HCT116 (cell line): ENCODE measurements around the gene HEATR3. TPM values are rescaled to one million over a fixed set of nuclear protein-coding genes. Genes with fewer than 3 reads are reported as not detected.

Experiments
- ATAC-seq: fragments of 200-7000 bp; cut with Tn5 transposase; 2 replicates; pipeline ENCODE4 v1.9.1; 2020; ENCODE audit warnings: mild to moderate bottlenecking, moderate library complexity
- BruUV-seq: library from RNA; stranded (reverse); fragments of 400-500 nt; replicated peaks from 2 replicates; lab custom pipeline; 2021; lab: Mats Ljungman, UMichigan
- CTCF ChIA-PET: fragments of 300-600 bp; sonication (Branson Sonifier 250); formaldehyde crosslinking; loops from one replicate; lab custom pipeline; 2021; ENCODE audit warnings: antibody characterized with exemption; lab: Charles Lee
- POLR2A ChIA-PET: fragments of 300-600, 350-600 bp; sonication (Branson Sonifier 250); formaldehyde crosslinking; loops from one replicate; lab custom pipeline; 2021; ENCODE audit warnings: antibody characterized with exemption; lab: Charles Lee
- RAD21 ChIA-PET, 2 experiments: fragments of 300-600 bp; sonication (Branson Sonifier 250); formaldehyde crosslinking; loops; one replicate each; lab custom pipeline; 2023; ENCODE audit warnings: low total read pairs in 2 of 2; ENCODE audit not compliant: uncharacterized antibody in 2 of 2, unreplicated experiment in 2 of 2, low non-redundant PET in 1 of 2; lab: Charles Lee
- DNase-seq: peaks from one replicate; pipeline ENCODE4 v3.0.0-alpha.2; 2010; ENCODE audit warnings: low read depth, low spot score
- H2AFZ ChIP-seq: fragments of 200-600 bp; shearing (Covaris generic), sonication (generic); 2 replicates; pipeline ENCODE4 v1.6.1; 2017; ENCODE audit warnings: low read depth, mixed run types, mixed read lengths, antibody characterized with exemption, low read length; ENCODE audit not compliant: poor library complexity, severe bottlenecking
- H3K27ac ChIP-seq: 2 replicates; pipeline ENCODE4 v1.5.1; 2012; ENCODE audit warnings: low read depth, low read length
- H3K27me3 ChIP-seq: fragments of 200-600 bp; sonication (generic); 2 replicates; pipeline ENCODE4 v1.6.1; 2016; ENCODE audit warnings: mixed run types, low read length, mixed read lengths; ENCODE audit not compliant: insufficient read depth
- H3K36me3 ChIP-seq, 2 experiments: fragments of 200-500 bp in 1 of 2; fragments of 200-600 bp in 1 of 2; sonication (Bioruptor generic) in 1 of 2; sonication (generic) in 1 of 2; 2 replicates each; pipeline versions ENCODE4 v1.5.1 to v1.6.1; 2014 to 2016; ENCODE audit warnings: low read length in 2 of 2, inconsistent platforms in 1 of 2, mixed read lengths in 1 of 2, mixed run types in 1 of 2; ENCODE audit not compliant: insufficient read depth in 2 of 2, control insufficient read depth in 1 of 2
- H3K4me1 ChIP-seq, 2 experiments: fragments of 200-600 bp in 1 of 2; sonication (generic) in 1 of 2; 2 replicates each; pipeline versions ENCODE4 v1.5.1 to v1.6.1; 2012 to 2017; ENCODE audit warnings: low read length in 2 of 2, inconsistent platforms in 1 of 2, mild to moderate bottlenecking in 1 of 2, mixed read lengths in 1 of 2, mixed run types in 1 of 2, moderate library complexity in 1 of 2; ENCODE audit not compliant: insufficient read depth in 2 of 2, control insufficient read depth in 1 of 2
- H3K4me2 ChIP-seq: fragments of 200-600 bp; sonication (generic); 2 replicates; pipeline ENCODE4 v1.6.1; 2017; ENCODE audit warnings: mixed run types, low read length, mixed read lengths
- H3K4me3 ChIP-seq, 2 experiments: fragments of 200-600 bp in 1 of 2; sonication (generic) in 1 of 2; replicated peaks in 1 of 2; 2 replicates each; pipeline ENCODE4 v1.5.1; 2011 to 2016; ENCODE audit warnings: low read length in 2 of 2, control low read depth in 1 of 2, low read depth in 1 of 2, mild to moderate bottlenecking in 1 of 2, mixed read lengths in 1 of 2, mixed run types in 1 of 2
- H3K79me2 ChIP-seq: fragments of 200-600 bp; sonication (generic); 2 replicates; pipeline ENCODE4 v1.6.1; 2017; ENCODE audit warnings: mild to moderate bottlenecking, mixed run types, low read length, moderate library complexity, mixed read lengths; ENCODE audit not compliant: insufficient read depth
- H3K9ac ChIP-seq: fragments of 200-600 bp; sonication (generic); 2 replicates; pipeline ENCODE4 v1.6.1; 2016; ENCODE audit warnings: low read length, mixed read lengths
- H3K9me2 ChIP-seq: fragments of 200-600 bp; sonication (generic), shearing (Covaris generic); 2 replicates; pipeline ENCODE4 v1.6.1; 2017; ENCODE audit warnings: mixed run types, mild to moderate bottlenecking, moderate library complexity; ENCODE audit not compliant: insufficient read depth
- H3K9me3 ChIP-seq, 2 experiments: fragments of 200-500 bp in 1 of 2; fragments of 200-600 bp in 1 of 2; sonication (Bioruptor generic) in 1 of 2; sonication (generic) in 1 of 2; 2 replicates each; pipeline ENCODE4 v1.6.1; 2014 to 2017; ENCODE audit warnings: low read length in 2 of 2, mixed read lengths in 2 of 2, inconsistent platforms in 1 of 2, low read depth in 1 of 2, mild to moderate bottlenecking in 1 of 2, mixed run types in 1 of 2, moderate library complexity in 1 of 2; ENCODE audit not compliant: control insufficient read depth in 1 of 2, insufficient read depth in 1 of 2
- H4K20me1 ChIP-seq: fragments of 200-600 bp; sonication (generic), shearing (Covaris generic); 2 replicates; pipeline ENCODE4 v1.6.1; 2017; ENCODE audit warnings: mixed run types, mild to moderate bottlenecking, moderate library complexity; ENCODE audit not compliant: insufficient read depth
- CEBPB ChIP-seq: IDR thresholded peaks from 2 replicates; pipeline ENCODE4 v1.6.1; 2012; ENCODE audit warnings: low read depth
- EGR1 ChIP-seq: IDR thresholded peaks from 2 replicates; pipeline ENCODE4 v1.6.1; 2012; ENCODE audit warnings: low read depth
- EZH2 ChIP-seq: fragments of 200-600 bp; sonication (generic); IDR thresholded peaks from 2 replicates; pipeline ENCODE4 v1.6.1; 2017; ENCODE audit warnings: antibody characterized with exemption, mixed run types
- EZH2phosphoT487 ChIP-seq: fragments of 200-600 bp; IDR thresholded peaks from 2 replicates; pipeline ENCODE4 v1.6.1; 2018; ENCODE audit warnings: antibody characterized with exemption, borderline replicate concordance
- FOSL1 ChIP-seq: IDR thresholded peaks from 2 replicates; pipeline ENCODE4 v1.6.1; 2012; ENCODE audit warnings: low read depth
- JUND ChIP-seq: IDR thresholded peaks from 2 replicates; pipeline ENCODE4 v1.6.1; 2012
- POLR2A ChIP-seq: IDR thresholded peaks from 2 replicates; pipeline ENCODE4 v1.7.0; 2011; ENCODE audit warnings: borderline replicate concordance; ENCODE audit not compliant: insufficient read depth, insufficient read length; ENCODE audit errors: extremely low read depth
- POLR2AphosphoS5 ChIP-seq: IDR thresholded peaks from 2 replicates; pipeline ENCODE4 v1.6.1; 2011; ENCODE audit warnings: mild to moderate bottlenecking, low read depth, low read length, moderate library complexity
- SP1 ChIP-seq: IDR thresholded peaks from 2 replicates; pipeline ENCODE4 v1.6.1; 2012; ENCODE audit warnings: low read depth
- ZFX ChIP-seq: fragments of 450-650 bp; IDR thresholded peaks from 2 replicates; pipeline ENCODE4 v1.6.1; 2017
- intact Hi-C: fragments of 100-400 bp; cut with micrococcal nuclease; formaldehyde crosslinking; loops from 2 replicates; pipeline ENCODE4 v1.10.0; 2022
- total RNA-seq: library from RNA; stranded (reverse); gene quantifications from one replicate; pipeline ENCODE4 v1.2.1, GENCODE V29; 2021; ENCODE audit not compliant: unreplicated experiment
- TF ChIP-seq, protein P1 (sequence below): IDR thresholded peaks from 2 replicates; pipeline ENCODE4 v1.6.1; 2011; ENCODE audit warnings: mild to moderate bottlenecking, low read length, moderate library complexity; ENCODE audit not compliant: insufficient replicate concordance; ENCODE audit errors: extremely low read depth
- TF ChIP-seq, protein P2 (sequence below): IDR thresholded peaks from 2 replicates; pipeline ENCODE4 v1.6.1; 2012

The HEATR3 gene
- total RNA-seq, 1 experiment from 2014 or later = 16.3 TPM

DNA sequence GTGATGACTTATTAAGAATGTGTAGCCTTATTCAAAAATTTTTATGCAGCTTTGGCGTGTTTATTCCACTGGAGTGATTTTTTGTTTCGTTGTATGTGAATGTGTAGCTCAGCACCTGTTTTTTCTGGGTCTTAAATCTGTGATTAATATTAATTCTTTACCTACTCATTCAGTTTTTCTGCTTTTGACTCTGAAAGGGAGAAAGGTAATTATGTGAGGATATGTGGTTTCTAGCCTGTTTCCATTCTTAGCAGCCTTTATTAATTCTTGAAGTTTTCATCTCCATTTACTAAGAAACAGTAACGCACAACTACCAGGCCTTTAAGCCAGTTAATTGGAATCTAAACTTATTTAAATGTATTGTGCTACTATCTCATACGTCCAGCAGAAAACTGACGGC is 7.0 kb downstream of the HEATR3 start:
- intact Hi-C loops = no loop called here
- no TSS peak for BruUV-seq

DNA sequence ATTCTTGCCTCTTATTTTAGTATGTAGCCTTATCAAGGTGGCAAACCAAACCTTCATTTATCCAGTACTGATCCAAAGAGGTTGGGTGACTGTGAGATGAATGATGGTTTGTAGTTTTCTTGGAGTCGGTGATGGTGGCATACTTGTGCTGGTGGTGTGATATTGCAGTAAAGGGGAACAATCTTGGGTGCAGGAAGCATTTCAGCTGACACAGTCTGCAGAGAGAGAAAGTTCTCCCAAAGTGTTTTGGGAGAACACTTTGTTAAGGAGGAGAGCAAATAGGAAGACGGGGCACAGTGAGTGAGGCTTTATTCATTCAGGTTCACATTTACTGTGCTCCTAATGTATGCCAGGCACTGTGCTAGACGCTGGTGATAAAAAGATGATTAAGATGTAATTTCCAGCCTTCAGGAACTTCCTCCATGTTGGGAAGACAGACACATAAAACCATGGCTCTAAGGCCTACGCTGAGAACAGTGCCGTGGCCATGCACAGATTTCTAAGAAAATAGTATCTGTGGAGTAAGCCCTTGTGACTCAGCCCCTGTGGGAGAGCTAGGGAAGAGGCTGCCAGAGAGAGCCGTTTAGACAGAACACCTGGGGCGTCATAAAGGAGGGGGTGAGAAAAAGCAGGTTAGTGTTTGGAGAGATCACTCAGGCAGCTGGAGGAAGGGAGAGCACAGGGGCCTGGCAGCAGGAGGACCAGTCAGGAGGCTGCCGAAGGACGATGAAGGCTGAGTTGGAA is 13.8 kb downstream of the HEATR3 start:
- RAD21 ChIA-PET = no interaction called here
- TF ChIP-seq EZH2phosphoT487 (no peak), POLR2AphosphoS5 (no peak), EZH2 (no peak), POLR2A (no peak), EGR1 (no peak), FOSL1 (no peak), CEBPB (no peak), SP1 (no peak), JUND (no peak)
- TF ChIP-seq, protein P1, sequence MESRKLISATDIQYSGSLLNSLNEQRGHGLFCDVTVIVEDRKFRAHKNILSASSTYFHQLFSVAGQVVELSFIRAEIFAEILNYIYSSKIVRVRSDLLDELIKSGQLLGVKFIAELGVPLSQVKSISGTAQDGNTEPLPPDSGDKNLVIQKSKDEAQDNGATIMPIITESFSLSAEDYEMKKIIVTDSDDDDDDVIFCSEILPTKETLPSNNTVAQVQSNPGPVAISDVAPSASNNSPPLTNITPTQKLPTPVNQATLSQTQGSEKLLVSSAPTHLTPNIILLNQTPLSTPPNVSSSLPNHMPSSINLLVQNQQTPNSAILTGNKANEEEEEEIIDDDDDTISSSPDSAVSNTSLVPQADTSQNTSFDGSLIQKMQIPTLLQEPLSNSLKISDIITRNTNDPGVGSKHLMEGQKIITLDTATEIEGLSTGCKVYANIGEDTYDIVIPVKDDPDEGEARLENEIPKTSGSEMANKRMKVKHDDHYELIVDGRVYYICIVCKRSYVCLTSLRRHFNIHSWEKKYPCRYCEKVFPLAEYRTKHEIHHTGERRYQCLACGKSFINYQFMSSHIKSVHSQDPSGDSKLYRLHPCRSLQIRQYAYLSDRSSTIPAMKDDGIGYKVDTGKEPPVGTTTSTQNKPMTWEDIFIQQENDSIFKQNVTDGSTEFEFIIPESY = no peak
- TF ChIP-seq, protein P2, sequence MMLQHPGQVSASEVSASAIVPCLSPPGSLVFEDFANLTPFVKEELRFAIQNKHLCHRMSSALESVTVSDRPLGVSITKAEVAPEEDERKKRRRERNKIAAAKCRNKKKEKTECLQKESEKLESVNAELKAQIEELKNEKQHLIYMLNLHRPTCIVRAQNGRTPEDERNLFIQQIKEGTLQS = no peak
- Histone ChIP-seq H3K9ac (no peak overlapping the region), H3K4me2 (no peak overlapping the region), H3K9me2 (no peaks in the 10 kb centered on the region), H3K27ac (no peak overlapping the region), H3K4me1 (no peaks in the 10 kb centered on the region), H3K36me3 (peaks cover 25 to 29% of the 10 kb centered on the region in 2 experiments; a peak in 3 of 4 replicates), H4K20me1 (no peaks in the 10 kb centered on the region), H3K27me3 (no peaks in the 10 kb centered on the region), H3K9me3 (no peaks in the 10 kb centered on the region), H3K79me2 (no peaks in the 10 kb centered on the region), H2AFZ (no peak overlapping the region), H3K4me3 (no peak overlapping the region)
- ATAC-seq (no peak), DNase-seq (no peak)
- no TSS peak for BruUV-seq
- POLR2A ChIA-PET = no interaction called here
- intact Hi-C loops = no loop called here
- CTCF ChIA-PET = no interaction called here

More for the DNA sequence above, 7.0 kb downstream of the HEATR3 start:
- no peaks in the 10 kb centered on the region for H3K9me3 ChIP-seq
- ChIA-PET POLR2A (no interaction called here), CTCF (no interaction called here), RAD21 (no interaction called here)
- H3K4me1 ChIP-seq = no peaks in the 10 kb centered on the region
- no peak overlapping the region for H3K4me2 ChIP-seq
- TF ChIP-seq ZFX (no peak), EZH2phosphoT487 (no peak), FOSL1 (no peak), EZH2 (no peak)
- H3K36me3 ChIP-seq = peaks cover 14 to 21% of the 10 kb centered on the region in 2 experiments
- no peak overlapping the region for H2AFZ ChIP-seq
- no peak overlapping the region for H3K27ac ChIP-seq
- H3K9ac ChIP-seq = no peak overlapping the region
- H4K20me1 ChIP-seq = no peaks in the 10 kb centered on the region
- H3K4me3 ChIP-seq = no peak overlapping the region
- H3K9me2 ChIP-seq = no peaks in the 10 kb centered on the region
- DNase-seq (no peak), ATAC-seq (no peak)
- H3K79me2 ChIP-seq = peaks cover 27% of the 10 kb centered on the region
- H3K27me3 ChIP-seq = no peaks in the 10 kb centered on the region
